Upper lobe of right lung (tissue), 1 donor: ENCODE measurements around the gene MOGAT3. TPM values are rescaled to one million over a fixed set of nuclear protein-coding genes. Genes with fewer than 3 reads are reported as not detected.
A peak's percentile ranks its signal among the peaks of the same experiment; 100 is the strongest.

Source experiments
- ATAC-seq: fragments of 200-7000 bp; cut with Tn5 transposase; one replicate; pipeline ENCODE4 v1.9.1; 2020; ENCODE audit warnings: mild to moderate bottlenecking, moderate library complexity
- DNase-seq: peaks from one replicate; pipeline ENCODE4 v3.0.0-alpha.2; 2020
- H3K27ac ChIP-seq: fragments of 200-600 bp; one replicate; pipeline ENCODE4 v1.8.0; 2022
- H3K27me3 ChIP-seq: fragments of 200-600 bp; one replicate; pipeline ENCODE4 v1.8.0; 2022; ENCODE audit warnings: mild to moderate bottlenecking
- H3K36me3 ChIP-seq: fragments of 200-600 bp; one replicate; pipeline ENCODE4 v1.8.0; 2022
- H3K4me1 ChIP-seq: fragments of 200-600 bp; one replicate; pipeline ENCODE4 v1.8.0; 2022
- H3K4me3 ChIP-seq: fragments of 200-600 bp; one replicate; pipeline ENCODE4 v1.8.0; 2022; ENCODE audit warnings: mild to moderate bottlenecking
- H3K9me3 ChIP-seq: fragments of 200-600 bp; one replicate; pipeline ENCODE4 v1.8.0; 2022
- CTCF ChIP-seq: fragments of 200-600 bp; IDR thresholded peaks from one replicate; pipeline ENCODE4 v1.8.0; 2022; ENCODE audit warnings: antibody characterized with exemption
- intact Hi-C: fragments of 100-400 bp; cut with DNase I; formaldehyde crosslinking; loops from one replicate; pipeline ENCODE4 v1.11.0; 2022
- total RNA-seq: library from RNA; stranded (reverse); fragmentation: NEBNext Ultra II Directional; extraction: Animal tissue kit (Norgen Biotek cat#: 25700); gene quantifications from one replicate; pipeline ENCODE4 v1.2.1, GENCODE V29; 2021
- donor health status: DM: no; HTN: yes; CAD: no; lungs with severe emphysema.

The MOGAT3 gene
- total RNA-seq, 1 donor from 2014 or later = not detected

DNA sequence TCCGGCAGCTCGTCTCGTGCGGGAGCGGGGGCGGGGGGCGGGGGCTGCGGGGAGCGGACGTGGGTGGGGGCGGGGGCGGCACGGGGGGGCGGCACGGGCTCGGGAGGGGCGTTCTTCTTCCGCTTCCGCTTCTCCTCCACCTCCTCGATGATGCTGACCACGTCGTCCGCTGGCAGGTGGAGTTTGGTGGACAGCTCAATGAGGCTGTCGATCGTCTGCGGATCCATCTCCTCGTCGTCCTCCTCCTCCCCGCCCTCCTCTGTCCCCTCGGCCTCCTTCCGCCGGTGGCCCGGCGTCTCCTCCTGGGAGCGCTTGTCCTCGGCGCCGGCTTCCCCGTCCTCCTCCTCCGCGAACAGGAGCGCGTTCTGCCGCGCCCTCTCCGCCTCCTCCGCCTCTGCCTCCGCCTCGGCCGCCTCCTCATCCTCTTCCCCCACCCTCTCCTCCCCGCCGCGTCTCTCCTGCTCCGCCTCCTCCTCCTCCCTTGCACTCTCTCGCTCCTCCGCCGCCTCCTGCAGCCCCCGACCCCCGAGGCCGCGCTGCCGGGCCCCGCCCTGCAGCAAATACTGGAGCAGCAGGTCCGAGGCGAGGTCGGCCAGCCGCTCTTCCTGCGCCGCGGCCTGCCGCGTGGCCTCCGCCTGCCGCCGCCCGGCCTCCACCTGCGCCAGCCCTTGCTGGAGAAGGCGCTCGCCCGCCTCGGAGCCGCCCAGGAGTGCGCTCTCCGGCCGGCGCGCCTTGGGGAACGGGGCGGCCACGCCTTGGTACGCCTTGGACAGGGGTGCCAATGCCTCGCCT lies 37.4 kb downstream of the MOGAT3 start:
- no peak for ATAC-seq
- DNase-seq = no peak
- intact Hi-C loops = no loop called here
- Histone ChIP-seq H3K4me1 (peaks cover 30% of the 10 kb centered on the region), H3K9me3 (no peaks in the 10 kb centered on the region), H3K27me3 (peaks cover 56% of the 10 kb centered on the region), H3K27ac (no peak overlapping the region), H3K4me3 (peak overlapping the region; percentile 37), H3K36me3 (peaks cover 11% of the 10 kb centered on the region)
- no peak for TF ChIP-seq CTCF

GRCh38 chr7:101162551-101163278 lies 38.1 kb downstream of the MOGAT3 start:
- DNase-seq (peak; percentile 74), ATAC-seq (peak; percentile 45)
- Histone ChIP-seq H3K36me3 (peaks cover 15% of the 10 kb centered on the region), H3K4me3 (peak overlapping the region; percentile 29), H3K4me1 (peaks cover 30% of the 10 kb centered on the region), H3K27ac (no peak overlapping the region), H3K9me3 (no peaks in the 10 kb centered on the region), H3K27me3 (peaks cover 48% of the 10 kb centered on the region)
- no peak for TF ChIP-seq CTCF
- intact Hi-C loops = no loop called here

DNA sequence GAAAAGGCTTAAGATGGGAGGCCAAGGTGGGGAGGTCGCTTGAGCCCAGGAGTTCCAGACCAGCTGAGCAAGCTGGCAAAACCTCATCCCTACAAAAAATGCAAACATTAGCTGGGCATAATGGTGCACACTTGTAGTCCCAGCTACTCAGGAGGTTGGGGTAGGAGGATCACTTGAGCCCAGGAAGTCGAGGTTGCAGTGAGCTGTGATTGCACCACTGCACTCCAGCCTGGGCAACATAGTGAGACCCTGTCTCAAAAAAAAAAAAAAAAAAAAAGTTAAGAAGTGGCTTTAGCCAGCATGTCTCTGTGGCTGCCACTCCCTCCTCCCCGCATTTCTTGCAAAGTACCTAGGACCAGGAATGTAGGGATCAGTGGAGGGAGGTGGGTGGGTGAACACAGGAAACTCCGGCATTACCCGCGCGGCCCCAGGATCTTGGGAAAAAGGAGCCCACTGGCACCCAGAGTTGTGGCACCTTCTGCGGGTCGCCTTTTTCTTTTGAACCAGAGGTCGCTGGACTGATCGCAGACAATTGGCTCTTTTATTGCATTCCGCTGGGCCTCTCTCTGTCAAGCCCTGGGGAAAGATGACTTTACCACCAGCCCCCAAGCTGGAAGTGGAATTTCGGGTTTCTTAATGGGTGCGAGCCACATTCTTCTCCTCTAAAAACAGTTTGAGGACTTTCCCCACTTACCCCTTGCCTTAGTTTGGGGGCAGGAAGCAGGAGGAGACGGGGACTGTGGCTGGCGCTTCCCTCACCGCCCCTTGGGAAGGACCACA lies 39.0 kb downstream of the MOGAT3 start:
- Histone ChIP-seq H3K27me3 (peaks cover 40% of the 10 kb centered on the region), H3K4me3 (no peak overlapping the region), H3K9me3 (no peaks in the 10 kb centered on the region), H3K27ac (no peak overlapping the region), H3K4me1 (peaks cover 30% of the 10 kb centered on the region), H3K36me3 (peaks cover 15% of the 10 kb centered on the region)
- no peak for TF ChIP-seq CTCF
- DNase-seq = no peak
- intact Hi-C loops = no loop called here
- ATAC-seq = no peak

- peaks cover 32% of the 10 kb centered on the region for H3K27me3 ChIP-seq
- H3K27ac ChIP-seq = no peak overlapping the region
- ATAC-seq (no peak), DNase-seq (no peak)
- H3K4me3 ChIP-seq = no peak overlapping the region
- peaks cover 28% of the 10 kb centered on the region for H3K4me1 ChIP-seq
- no peaks in the 10 kb centered on the region for H3K9me3 ChIP-seq
- intact Hi-C loops = no loop called here
- TF ChIP-seq CTCF = no peak
- H3K36me3 ChIP-seq = peaks cover 15% of the 10 kb centered on the region
Measured at GRCh38 chr7:101160910-101161309, 39.9 kb downstream of the MOGAT3 start.

- Histone ChIP-seq H3K4me1 (peaks cover 27% of the 10 kb centered on the region), H3K9me3 (no peaks in the 10 kb centered on the region), H3K27me3 (peaks cover 23% of the 10 kb centered on the region), H3K4me3 (no peak overlapping the region), H3K27ac (no peak overlapping the region), H3K36me3 (peaks cover 15% of the 10 kb centered on the region)
- ATAC-seq (no peak), DNase-seq (no peak)
- TF ChIP-seq CTCF = no peak
- intact Hi-C loops = no loop called here
Measured at GRCh38 chr7:101159696-101160674, 40.9 kb downstream of the MOGAT3 start.
